Left renal pelvis (tissue), 4 donors: Measurements from ENCODE around the gene DNLZ. TPM values are rescaled to one million over a fixed set of nuclear protein-coding genes. Genes with fewer than 3 reads are reported as not detected.

ENCODE experiments used
- DNase-seq, 4 donors: peaks; one replicate each; pipeline ENCODE4 v3.0.0-alpha.2; 2013; ENCODE audit warnings: low read depth in 4 of 4, low spot score in 3 of 4
- polyA plus RNA-seq, 4 donors: library from polyadenylated mRNA; unstranded; fragments of 120-200 nt; gene quantifications; one replicate each; pipeline ENCODE4 v1.2.1, GENCODE V29; 2013; ENCODE audit not compliant: insufficient read length in 4 of 4

Gene DNLZ
- polyA plus RNA-seq, 4 donors, result 4.8 to 28.7 (median 6.2) TPM

- no peak for DNase-seq
Observed at GRCh38 chr9:136333486-136333885, 30.1 kb downstream of the DNLZ start.

DNA sequence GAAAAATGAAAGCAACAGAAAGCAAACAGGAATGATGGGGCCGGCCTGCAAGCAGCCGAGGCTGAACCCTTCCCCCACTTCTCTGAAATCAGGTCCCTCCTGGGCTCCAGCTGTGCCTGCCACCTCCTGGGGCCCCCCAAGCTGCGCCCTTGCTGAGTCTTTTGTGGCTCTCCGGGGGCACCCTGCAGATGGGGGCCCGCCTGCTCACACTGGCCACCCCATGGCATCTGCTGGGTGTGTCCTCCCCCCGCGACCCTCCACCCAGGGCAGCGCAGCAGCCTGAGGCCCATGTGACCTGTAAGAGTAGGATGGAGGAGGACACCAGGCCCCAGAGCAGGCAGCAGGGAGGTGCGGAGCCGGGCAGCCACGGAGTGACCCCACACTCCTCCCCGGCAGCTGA lies 30.5 kb downstream of the DNLZ start:
- DNase-seq, result no peak

DNA sequence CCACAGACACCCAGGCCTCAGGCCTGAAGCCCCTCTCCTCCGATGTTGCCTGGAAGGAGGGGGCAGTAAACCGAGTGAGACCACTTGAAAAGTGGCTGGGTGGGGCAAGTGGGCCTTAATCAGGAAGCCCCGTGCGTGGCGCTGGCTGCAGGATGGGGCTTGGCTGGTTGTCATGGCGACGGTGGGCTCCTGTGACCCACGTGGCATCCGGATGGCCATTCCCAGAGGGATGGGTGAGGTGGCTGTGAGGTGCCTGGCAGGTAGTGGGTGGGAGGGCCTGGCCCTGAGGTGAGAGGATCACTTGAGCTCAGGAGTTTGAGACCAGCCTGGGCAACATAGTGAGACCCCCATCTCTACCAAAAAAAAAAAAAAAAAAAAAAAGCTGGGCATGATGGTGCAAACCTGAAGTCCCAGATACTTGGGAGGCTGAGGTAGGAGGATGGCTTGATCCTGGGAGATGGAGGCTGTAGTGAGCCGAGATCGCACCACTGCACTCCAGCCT lies 31.0 kb downstream of the DNLZ start:
- DNase-seq, result no peak

GRCh38 chr9:136331556-136332481 lies 31.7 kb downstream of the DNLZ start:
- no peak for DNase-seq

- DNase-seq, result no peak
Observed at GRCh38 chr9:136331030-136331429, 32.5 kb downstream of the DNLZ start.

- no peak for DNase-seq
Observed at GRCh38 chr9:136330406-136330990, 33.0 kb downstream of the DNLZ start.

DNA sequence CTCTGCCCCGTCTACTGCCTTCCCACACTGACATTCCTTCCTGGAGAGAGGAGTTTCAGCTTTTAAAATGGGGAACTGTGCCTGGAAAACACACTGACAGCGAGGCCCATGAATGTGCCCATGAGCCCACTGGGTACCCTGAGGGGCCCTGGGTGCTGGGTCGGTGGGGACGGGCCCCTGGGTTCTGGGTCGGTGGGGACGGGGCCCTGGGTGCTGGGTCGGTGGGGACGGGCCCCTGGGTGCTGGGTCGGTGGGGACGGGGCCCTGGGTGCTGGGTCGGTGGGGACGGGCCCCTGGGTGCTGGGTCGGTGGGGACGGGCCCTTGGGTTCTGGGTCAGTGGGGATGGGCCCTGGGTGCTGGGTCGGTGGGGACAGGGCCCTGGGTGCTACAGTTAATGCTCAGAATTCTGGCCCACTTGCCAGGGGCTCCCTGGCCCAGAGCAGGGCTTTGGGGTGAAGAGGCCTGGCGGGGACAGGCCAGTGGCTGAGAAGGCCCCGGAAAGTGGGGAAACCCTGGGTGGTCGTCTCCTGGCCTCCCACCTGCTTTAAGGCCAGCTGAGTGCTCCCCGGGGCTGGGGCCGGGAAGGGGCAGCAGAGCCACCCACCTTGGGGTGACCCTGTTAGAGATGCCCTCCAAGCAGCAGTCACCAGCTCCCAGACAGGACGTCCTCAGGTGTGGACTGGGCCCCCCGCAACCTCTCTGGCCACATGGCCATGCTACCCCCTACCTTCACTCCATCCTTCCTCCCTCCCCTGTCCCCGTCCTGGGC lies 33.7 kb downstream of the DNLZ start:
- DNase-seq, result no peak

DNA sequence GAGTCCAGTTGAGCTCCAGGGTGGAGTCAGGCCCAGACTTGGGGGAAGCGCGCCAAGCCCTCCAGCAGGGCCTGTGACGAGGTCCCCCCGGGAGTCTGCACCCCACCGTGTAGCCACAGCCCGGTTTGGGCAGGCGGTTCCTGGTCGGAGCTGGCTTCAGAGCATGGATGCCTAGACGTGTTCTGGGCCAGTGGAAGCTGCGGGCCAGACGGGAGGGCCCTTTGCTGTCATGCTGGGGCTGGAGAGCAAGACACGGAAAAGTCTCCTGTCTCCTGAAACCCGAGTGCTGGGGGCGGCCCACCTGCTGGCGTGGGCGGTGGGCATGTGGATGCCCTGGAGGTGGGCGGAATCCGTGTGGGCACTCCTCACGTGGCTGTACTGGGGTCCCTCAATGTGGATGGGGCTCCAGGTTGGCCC lies 34.3 kb downstream of the DNLZ start:
- no peak for DNase-seq

GRCh38 chr9:136328622-136329041 lies 34.9 kb downstream of the DNLZ start:
- DNase-seq, result no peak

GRCh38 chr9:136328011-136328621 lies 35.4 kb downstream of the DNLZ start:
- DNase-seq, result no peak

DNA sequence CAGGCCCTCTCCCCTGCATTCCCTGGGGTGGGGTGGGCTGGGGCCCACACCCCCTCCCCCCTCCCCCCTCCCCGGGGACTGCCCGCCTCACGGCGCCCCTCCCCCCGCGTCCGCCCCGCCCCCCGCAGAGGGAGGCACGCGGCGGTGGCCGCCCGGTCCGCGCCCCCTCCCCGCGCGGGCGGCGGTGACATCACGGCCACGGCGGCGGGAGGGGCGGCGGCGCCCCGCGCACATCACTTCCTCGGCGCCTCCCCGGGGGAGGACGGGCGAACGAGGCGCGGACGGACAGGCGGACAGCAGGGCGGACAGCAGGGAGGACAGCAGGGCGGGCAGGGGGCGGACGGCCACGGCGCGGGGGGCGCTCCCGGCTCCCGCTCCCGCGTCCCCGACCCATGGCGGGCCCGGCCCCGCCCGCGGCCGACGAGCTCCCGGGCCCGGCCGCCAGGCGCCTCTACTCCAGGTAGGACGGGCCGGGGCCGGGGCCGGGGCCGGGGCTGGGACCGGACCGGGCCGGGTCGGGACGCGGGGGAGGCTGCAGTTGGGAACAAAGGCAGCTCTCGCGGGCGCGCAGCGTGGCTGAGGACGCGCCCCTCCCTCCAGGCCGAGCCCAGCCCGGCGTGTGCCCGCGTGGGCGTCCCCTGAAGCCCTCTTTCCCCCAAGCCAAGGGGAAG lies 36.1 kb downstream of the DNLZ start, which contains the start of gene GPSM1:
Gene GPSM1 (plus strand): TSS at position 236 of the 671 bp plus-strand sequence. CDS start 157 bp downstream, at position 393.
- DNase-seq, result no peak

GRCh38 chr9:136326761-136327303 lies 36.7 kb downstream of the DNLZ start:
- no peak for DNase-seq

DNA sequence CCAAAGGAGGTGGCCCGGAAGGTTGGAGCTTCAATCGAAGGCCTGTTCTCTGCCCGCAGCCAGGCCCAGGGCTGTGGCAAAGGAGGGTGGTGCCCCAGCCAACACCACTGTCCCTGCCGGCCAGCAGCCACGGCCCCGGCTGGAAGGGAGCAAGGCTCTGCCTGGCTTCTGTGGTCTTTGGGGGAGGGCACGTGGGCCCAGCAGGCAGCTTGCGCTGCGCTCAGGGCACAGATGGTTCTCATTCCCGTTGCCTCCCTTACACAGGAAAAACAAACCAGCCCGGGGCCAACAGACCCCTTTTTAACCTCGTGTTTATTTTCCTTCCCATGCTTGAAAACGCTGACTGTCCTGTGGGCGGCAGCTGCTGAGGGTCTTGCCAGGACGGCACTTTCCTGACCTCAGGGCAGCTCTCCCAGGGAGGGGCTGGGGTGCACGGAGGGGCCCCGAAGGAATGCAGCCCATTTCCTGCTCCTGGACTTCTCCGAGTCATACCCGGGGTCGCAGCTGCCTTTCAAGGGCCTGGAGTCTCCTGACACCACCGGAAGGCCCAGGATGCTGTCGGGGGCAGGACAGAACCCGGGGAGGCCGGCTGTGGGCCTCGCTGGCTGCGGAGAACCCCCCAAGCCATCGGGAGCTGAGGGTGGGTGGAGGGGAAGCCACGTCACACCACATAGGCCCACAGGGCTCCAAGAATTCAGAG lies 37.3 kb downstream of the DNLZ start:
- DNase-seq, result no peak

GRCh38 chr9:136325358-136325757 lies 38.2 kb downstream of the DNLZ start:
- DNase-seq, result no peak

DNA sequence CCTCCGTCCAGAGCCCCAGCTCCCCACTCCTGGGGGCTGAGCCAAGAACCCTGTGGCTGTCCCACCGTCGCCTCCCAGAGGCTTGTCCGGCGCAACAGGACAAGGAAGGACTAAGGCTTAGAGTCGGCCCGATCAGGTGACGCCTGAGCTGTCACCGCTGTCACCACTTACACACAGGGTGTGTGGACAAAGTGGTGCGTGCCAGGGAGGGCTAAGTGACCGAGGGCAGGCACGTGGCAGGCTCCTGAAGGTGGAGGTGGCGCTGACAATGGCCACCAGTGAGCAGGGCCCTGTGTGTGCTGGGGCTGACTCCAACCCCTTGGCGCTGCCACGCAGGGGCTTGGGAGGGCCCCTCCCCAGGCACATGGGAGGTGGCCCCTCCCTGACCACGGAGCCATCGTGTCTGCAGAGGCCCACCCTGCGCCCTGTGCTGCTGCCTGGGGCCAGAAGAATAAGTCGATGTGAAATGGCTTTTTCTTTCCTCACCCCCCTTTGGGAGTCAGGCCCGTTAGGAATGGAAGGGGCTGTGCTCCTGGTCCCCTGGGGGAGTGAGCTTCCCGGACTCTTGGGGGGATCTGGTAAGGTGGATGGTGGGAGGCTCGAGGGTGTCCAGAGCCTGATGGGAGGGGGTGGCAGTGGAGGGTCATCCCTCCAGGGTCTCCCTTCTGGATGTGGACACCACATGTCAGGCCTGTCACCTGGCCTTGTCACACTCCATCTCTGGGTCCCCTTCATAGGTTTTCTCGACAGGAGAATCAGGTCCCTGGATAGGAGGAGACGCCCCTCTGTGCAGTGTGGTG lies 38.8 kb downstream of the DNLZ start:
- DNase-seq, result no peak

DNA sequence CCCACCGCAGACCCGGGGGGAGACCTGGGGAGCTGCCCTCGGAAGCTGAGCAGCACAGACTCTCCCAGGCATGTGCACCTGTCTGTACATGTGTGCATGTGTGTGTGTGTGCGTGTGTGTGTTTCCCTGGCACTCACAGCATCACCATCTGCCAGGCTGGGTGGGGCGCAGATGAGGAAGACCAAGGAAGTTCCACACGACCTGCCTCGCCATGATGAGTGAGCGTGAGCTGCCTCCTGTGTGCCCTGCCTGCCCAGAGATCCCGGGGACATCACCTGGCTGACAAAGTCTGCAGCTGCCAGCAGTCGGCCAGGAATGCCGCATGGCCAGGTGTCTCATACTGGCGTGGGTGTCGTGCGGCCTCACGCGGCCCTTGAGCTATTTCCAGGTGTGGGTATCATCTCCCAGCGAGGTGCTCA lies 40.2 kb downstream of the DNLZ start:
- DNase-seq, result no peak

DNA sequence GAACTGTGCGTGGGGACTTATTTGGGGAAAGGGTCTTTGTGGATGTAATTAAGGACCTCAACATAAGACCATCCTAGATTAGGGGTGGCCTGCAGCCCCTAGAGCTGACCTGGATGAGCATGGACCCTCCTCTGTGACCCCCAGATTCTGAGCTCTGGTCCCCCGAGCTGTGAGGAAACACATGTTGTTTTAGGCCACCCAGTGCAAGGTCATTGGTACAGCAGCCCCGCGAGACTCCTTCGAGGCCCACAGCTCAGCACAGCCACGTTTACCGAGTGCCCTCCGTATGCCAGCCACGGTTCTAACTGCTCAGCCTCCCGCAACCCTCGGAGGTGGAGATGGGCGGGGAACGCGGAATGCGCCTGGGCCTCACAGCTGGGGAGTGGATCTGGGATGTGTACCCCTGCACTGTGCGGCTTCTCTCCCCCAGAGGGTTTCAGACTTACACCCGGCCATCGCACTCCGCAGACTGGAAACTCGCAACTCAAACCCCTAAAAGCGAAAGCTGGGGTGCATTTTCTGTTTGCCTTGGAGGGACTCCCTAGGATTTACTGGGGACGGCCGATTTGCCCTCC lies 40.7 kb downstream of the DNLZ start:
- DNase-seq, result no peak

DNA sequence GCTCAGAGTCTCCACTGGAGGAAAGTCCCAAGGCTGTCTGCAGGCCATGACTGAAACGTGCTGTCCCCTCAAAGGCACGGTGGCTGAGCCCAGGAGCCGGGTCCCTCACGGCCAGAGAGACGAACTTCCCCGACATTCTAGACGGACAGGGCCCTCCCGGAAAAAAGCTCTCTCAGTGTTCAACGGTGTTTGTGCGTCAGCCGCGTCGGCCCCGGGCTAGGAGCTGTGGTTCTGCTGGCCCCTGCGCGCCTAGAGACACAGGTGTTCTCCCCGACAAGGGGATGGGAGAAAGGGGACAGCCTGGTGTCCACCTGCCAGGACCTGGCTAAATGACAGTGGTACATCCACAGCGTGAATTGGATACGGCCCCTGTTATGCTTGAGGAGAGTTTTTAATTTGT lies 42.0 kb downstream of the DNLZ start:
- no peak for DNase-seq
